ENCODE results near the gene SETD5. TPM values are rescaled to one million over a fixed set of nuclear protein-coding genes. Genes with fewer than 3 reads are reported as not detected.
A peak's percentile ranks its signal among the peaks of the same experiment; 100 is the strongest.

Gene SETD5
- polyA plus RNA-seq, 4 donors: 9.5 to 87.0 (median 20.0) TPM

GRCh38 chr3:9499455-9500107 is 102.2 kb downstream of the SETD5 start:
- no peak for FAIRE-seq
- 21 to 28% (median 22%) methylated on average over 19 of the region's 19 CpGs for WGBS, 3 donors

GRCh38 chr3:9500108-9501050 is 103.0 kb downstream of the SETD5 start:
- Histone ChIP-seq H3K27ac (ENCODE audit: low read depth in 1 of 3, low read length in 2 of 3) (no peak overlapping the region), H3K9me3 (ENCODE audit: control insufficient read depth in 2 of 2, insufficient read depth in 1 of 2, low read depth in 1 of 2, low read length in 1 of 2) (no peaks in the 10 kb centered on the region), H3K4me3 (ENCODE audit: low read depth in 1 of 3, low read length in 3 of 3) (no peak overlapping the region), H3K4me1 (ENCODE audit: control insufficient read depth in 3 of 3, insufficient read depth in 2 of 3, low read depth in 1 of 3, low read length in 2 of 3) (no peaks in the 10 kb centered on the region), H3K27me3 (ENCODE audit: control insufficient read depth in 3 of 3, insufficient read depth in 3 of 3, low read length in 3 of 3) (peaks cover 0 to 37% (median 9%) of the 10 kb centered on the region in 3 donors), H3K36me3 (ENCODE audit: control insufficient read depth in 3 of 3, insufficient read depth in 2 of 3, low read depth in 1 of 3, low read length in 3 of 3) (no peaks in the 10 kb centered on the region)
- 12 to 17% (median 16%) methylated on average over 37 to 39 of the region's 39 CpGs for WGBS, 3 donors
- peak; percentile 29 to 73 for DNase-seq
- FAIRE-seq: no peak

More at GRCh38 chr3:9499455-9500107, 102.2 kb downstream of the SETD5 start:
- Histone ChIP-seq H3K9me3 (ENCODE audit: control insufficient read depth in 2 of 2, insufficient read depth in 1 of 2, low read depth in 1 of 2, low read length in 1 of 2) (no peaks in the 10 kb centered on the region), H3K27me3 (ENCODE audit: control insufficient read depth in 3 of 3, insufficient read depth in 3 of 3, low read length in 3 of 3) (peaks cover 0 to 37% (median 9%) of the 10 kb centered on the region in 3 donors), H3K27ac (ENCODE audit: low read depth in 1 of 3, low read length in 2 of 3) (no peak overlapping the region), H3K4me1 (ENCODE audit: control insufficient read depth in 3 of 3, insufficient read depth in 2 of 3, low read depth in 1 of 3, low read length in 2 of 3) (no peaks in the 10 kb centered on the region), H3K36me3 (ENCODE audit: control insufficient read depth in 3 of 3, insufficient read depth in 2 of 3, low read depth in 1 of 3, low read length in 3 of 3) (no peaks in the 10 kb centered on the region), H3K4me3 (ENCODE audit: low read depth in 1 of 3, low read length in 3 of 3) (no peak overlapping the region)
- no peak for DNase-seq

- DNase-seq (no peak), FAIRE-seq (no peak)
- Histone ChIP-seq H3K4me1 (ENCODE audit: control insufficient read depth in 3 of 3, insufficient read depth in 2 of 3, low read depth in 1 of 3, low read length in 2 of 3) (no peaks in the 10 kb centered on the region), H3K36me3 (ENCODE audit: control insufficient read depth in 3 of 3, insufficient read depth in 2 of 3, low read depth in 1 of 3, low read length in 3 of 3) (no peaks in the 10 kb centered on the region), H3K27ac (ENCODE audit: low read depth in 1 of 3, low read length in 2 of 3) (no peak overlapping the region), H3K9me3 (ENCODE audit: control insufficient read depth in 2 of 2, insufficient read depth in 1 of 2, low read depth in 1 of 2, low read length in 1 of 2) (no peaks in the 10 kb centered on the region), H3K27me3 (ENCODE audit: control insufficient read depth in 3 of 3, insufficient read depth in 3 of 3, low read length in 3 of 3) (peaks cover 0 to 37% (median 9%) of the 10 kb centered on the region in 3 donors), H3K4me3 (ENCODE audit: low read depth in 1 of 3, low read length in 3 of 3) (no peak overlapping the region)
- 64 to 72% (median 67%) methylated on average over 6 of the region's 6 CpGs for WGBS, 3 donors
Measured at GRCh38 chr3:9501226-9501625, 103.8 kb downstream of the SETD5 start.

- H3K27me3 ChIP-seq (ENCODE audit: control insufficient read depth in 3 of 3, insufficient read depth in 3 of 3, low read length in 3 of 3): peaks cover 0 to 45% (median 9%) of the 10 kb centered on the region in 3 donors
Measured at GRCh38 chr3:9503283-9503682, 105.9 kb downstream of the SETD5 start.

GRCh38 chr3:9507586-9508578 is 110.5 kb downstream of the SETD5 start:
- H3K27me3 ChIP-seq (ENCODE audit: control insufficient read depth in 3 of 3, insufficient read depth in 3 of 3, low read length in 3 of 3): peaks cover 0 to 24% (median 12%) of the 10 kb centered on the region in 3 donors
- H3K4me3 ChIP-seq (ENCODE audit: low read depth in 1 of 3, low read length in 3 of 3): no peak overlapping the region
- WGBS, 3 donors: 52 to 61% (median 57%) methylated on average over 13 to 14 of the region's 14 CpGs
- no peaks in the 10 kb centered on the region for H3K36me3 ChIP-seq (ENCODE audit: control insufficient read depth in 3 of 3, insufficient read depth in 2 of 3, low read depth in 1 of 3, low read length in 3 of 3)
- H3K9me3 ChIP-seq (ENCODE audit: control insufficient read depth in 2 of 2, insufficient read depth in 1 of 2, low read depth in 1 of 2, low read length in 1 of 2): no peaks in the 10 kb centered on the region
- H3K27ac ChIP-seq (ENCODE audit: low read depth in 1 of 3, low read length in 2 of 3): no peak overlapping the region
- FAIRE-seq (no peak), DNase-seq (no peak)
- H3K4me1 ChIP-seq (ENCODE audit: control insufficient read depth in 3 of 3, insufficient read depth in 2 of 3, low read depth in 1 of 3, low read length in 2 of 3): no peaks in the 10 kb centered on the region

More at GRCh38 chr3:9503283-9503682, 105.9 kb downstream of the SETD5 start:
- H3K27ac ChIP-seq (ENCODE audit: low read depth in 1 of 3, low read length in 2 of 3): no peak overlapping the region
- 1 to 5% (median 3%) methylated on average over 4 of the region's 4 CpGs for WGBS, 3 donors
- H3K4me3 ChIP-seq (ENCODE audit: low read depth in 1 of 3, low read length in 3 of 3): no peak overlapping the region
- DNase-seq: peak; percentile 48 to 78
- H3K36me3 ChIP-seq (ENCODE audit: control insufficient read depth in 3 of 3, insufficient read depth in 2 of 3, low read depth in 1 of 3, low read length in 3 of 3): no peaks in the 10 kb centered on the region
- H3K9me3 ChIP-seq (ENCODE audit: control insufficient read depth in 2 of 2, insufficient read depth in 1 of 2, low read depth in 1 of 2, low read length in 1 of 2): no peaks in the 10 kb centered on the region
- no peaks in the 10 kb centered on the region for H3K4me1 ChIP-seq (ENCODE audit: control insufficient read depth in 3 of 3, insufficient read depth in 2 of 3, low read depth in 1 of 3, low read length in 2 of 3)
- FAIRE-seq: no peak

GRCh38 chr3:9508781-9509180 is 111.4 kb downstream of the SETD5 start:
- Histone ChIP-seq H3K9me3 (ENCODE audit: control insufficient read depth in 2 of 2, insufficient read depth in 1 of 2, low read depth in 1 of 2, low read length in 1 of 2) (no peaks in the 10 kb centered on the region), H3K4me3 (ENCODE audit: low read depth in 1 of 3, low read length in 3 of 3) (no peak overlapping the region), H3K27me3 (ENCODE audit: control insufficient read depth in 3 of 3, insufficient read depth in 3 of 3, low read length in 3 of 3) (peaks cover 0 to 24% (median 12%) of the 10 kb centered on the region in 3 donors), H3K4me1 (ENCODE audit: control insufficient read depth in 3 of 3, insufficient read depth in 2 of 3, low read depth in 1 of 3, low read length in 2 of 3) (no peaks in the 10 kb centered on the region), H3K36me3 (ENCODE audit: control insufficient read depth in 3 of 3, insufficient read depth in 2 of 3, low read depth in 1 of 3, low read length in 3 of 3) (no peaks in the 10 kb centered on the region), H3K27ac (ENCODE audit: low read depth in 1 of 3, low read length in 2 of 3) (no peak overlapping the region)
- FAIRE-seq: no peak
- no peak for DNase-seq
- WGBS, 3 donors: 18 to 35% (median 26%) methylated on average over 17 to 25 of the region's 25 CpGs

GRCh38 chr3:9512456-9513045 is 115.1 kb downstream of the SETD5 start:
- no peak overlapping the region for H3K4me3 ChIP-seq (ENCODE audit: low read depth in 1 of 3, low read length in 3 of 3)
- no peaks in the 10 kb centered on the region for H3K9me3 ChIP-seq (ENCODE audit: control insufficient read depth in 2 of 2, insufficient read depth in 1 of 2, low read depth in 1 of 2, low read length in 1 of 2)
- FAIRE-seq: no peak
- no peaks in the 10 kb centered on the region for H3K36me3 ChIP-seq (ENCODE audit: control insufficient read depth in 3 of 3, insufficient read depth in 2 of 3, low read depth in 1 of 3, low read length in 3 of 3)
- DNase-seq: no peak
- H3K27me3 ChIP-seq (ENCODE audit: control insufficient read depth in 3 of 3, insufficient read depth in 3 of 3, low read length in 3 of 3): peaks cover 0 to 23% (median 12%) of the 10 kb centered on the region in 3 donors
- H3K27ac ChIP-seq (ENCODE audit: low read depth in 1 of 3, low read length in 2 of 3): no peak overlapping the region
- no peaks in the 10 kb centered on the region for H3K4me1 ChIP-seq (ENCODE audit: control insufficient read depth in 3 of 3, insufficient read depth in 2 of 3, low read depth in 1 of 3, low read length in 2 of 3)
- 60 to 68% (median 62%) methylated on average over 7 of the region's 7 CpGs for WGBS, 3 donors

Data from small intestine (tissue), 7 donors.